Right lobe of liver (tissue), 4 donors: ENCODE results near the gene KCNQ1OT1.

Source experiments
- CTCF ChIP-seq, 4 donors: fragments of 200-600 bp in 3 of 4; fragments of 450-650 bp in 1 of 4; IDR thresholded peaks; one replicate each; pipeline versions ENCODE4 v1.5.1 to v1.8.0; 2016 to 2022; ENCODE audit warnings: antibody characterized with exemption in 4 of 4, mild to moderate bottlenecking in 2 of 4
- POLR2A ChIP-seq: fragments of 450-650 bp; IDR thresholded peaks from one replicate; pipeline ENCODE4 v1.6.1; 2017; ENCODE audit warnings: antibody characterized with exemption, mild to moderate bottlenecking
- donor health status: DM: no; HTN: no; CAD: no.
- donor health status: DM: no; HTN: no; CAD: no.
- donor health status: DM: no; HTN: yes; CAD: no.

- no peak for TF ChIP-seq CTCF (IDR thresholded peaks at IDR 0.05)
- no peak for TF ChIP-seq POLR2A
Observed at GRCh38 chr11:2708151-2708581, 8.4 kb upstream of the KCNQ1OT1 start.
